Panc1 (cell line): Measurements from ENCODE around the gene FPR2. TPM values are rescaled to one million over a fixed set of nuclear protein-coding genes. Genes with fewer than 3 reads are reported as not detected.

Experiments used
- ATAC-seq: fragments of 200-7000 bp; cut with Tn5 transposase; 2 replicates; pipeline ENCODE4 v1.9.1; 2020; ENCODE audit warnings: mild to moderate bottlenecking, moderate library complexity
- BruUV-seq: library from RNA; stranded (reverse); fragments of 400-500 nt; replicated peaks from 2 replicates; lab custom pipeline; 2021; lab: Mats Ljungman, UMichigan
- CTCF ChIA-PET: fragments of 300-600 bp; sonication (Branson Sonifier 250); formaldehyde crosslinking; loops from one replicate; lab custom pipeline; 2022; ENCODE audit warnings: antibody characterized with exemption; lab: Charles Lee
- POLR2A ChIA-PET: fragments of 300-600 bp; sonication (Branson Sonifier 250); formaldehyde crosslinking; loops from one replicate; lab custom pipeline; 2022; ENCODE audit warnings: antibody characterized with exemption; lab: Charles Lee
- DNase-seq: peaks from one replicate; pipeline ENCODE4 v3.0.0-alpha.2; 2010; ENCODE audit warnings: low read depth, low spot score
- H3K27ac ChIP-seq: 2 replicates; pipeline ENCODE4 v1.5.1; 2011; ENCODE audit warnings: mild to moderate bottlenecking, low read length, inconsistent platforms
- H3K27me3 ChIP-seq: fragments of 200-500 bp; sonication (Bioruptor generic); 2 replicates; pipeline ENCODE4 v1.6.0; 2014; ENCODE audit warnings: low read length, inconsistent platforms; ENCODE audit not compliant: control insufficient read depth, insufficient read depth
- H3K36me3 ChIP-seq: fragments of 200-500 bp; sonication (Bioruptor generic); 2 replicates; pipeline ENCODE4 v1.5.1; 2014; ENCODE audit warnings: inconsistent platforms, mild to moderate bottlenecking, low read length, moderate library complexity; ENCODE audit not compliant: control insufficient read depth, insufficient read depth
- H3K4me1 ChIP-seq: 2 replicates; pipeline ENCODE4 v1.5.1; 2011; ENCODE audit warnings: inconsistent platforms, mild to moderate bottlenecking, low read length, moderate library complexity; ENCODE audit not compliant: control insufficient read depth, insufficient read depth
- H3K4me3 ChIP-seq, 2 experiments: 2 replicates each; pipeline ENCODE4 v1.5.1; 2011 to 2012; ENCODE audit warnings: low read depth in 2 of 2, low read length in 2 of 2, mild to moderate bottlenecking in 2 of 2, inconsistent platforms in 1 of 2, moderate library complexity in 1 of 2
- H3K9me3 ChIP-seq: fragments of 200-500 bp; sonication (Bioruptor generic); 2 replicates; pipeline ENCODE4 v1.5.1; 2014; ENCODE audit warnings: low read depth, mild to moderate bottlenecking, inconsistent platforms, low read length, moderate library complexity; ENCODE audit not compliant: control insufficient read depth, insufficient read depth
- POLR2AphosphoS5 ChIP-seq: IDR thresholded peaks from 2 replicates; pipeline ENCODE4 v1.6.1; 2012; ENCODE audit warnings: mild to moderate bottlenecking, low read depth, low read length, moderate library complexity
- SIN3A ChIP-seq: IDR thresholded peaks from 2 replicates; pipeline ENCODE4 v1.6.1; 2012; ENCODE audit warnings: low read depth, mild to moderate bottlenecking, low read length, moderate library complexity, borderline replicate concordance; ENCODE audit not compliant: insufficient read depth
- TCF7L2 ChIP-seq: IDR thresholded peaks from 2 replicates; pipeline ENCODE4 v1.6.1; 2011; ENCODE audit warnings: mild to moderate bottlenecking, low read depth, low read length, inconsistent platforms
- in situ Hi-C: cut with HindIII; loops from 2 replicates; pipeline ENCODE4 v1.10.0; 2016; ENCODE audit warnings: low sequenced_read_pairs, low pct_unique_long_range_greater_than_20kb
- intact Hi-C: fragments of 100-400 bp; cut with micrococcal nuclease; formaldehyde crosslinking; loops from one replicate; pipeline ENCODE4 v1.10.0; 2022; ENCODE audit not compliant: unreplicated experiment
- total RNA-seq: library from RNA; stranded (reverse); gene quantifications from one replicate; pipeline ENCODE4 v1.2.1, GENCODE V29; 2021; ENCODE audit not compliant: unreplicated experiment
- TF ChIP-seq, protein P1 (sequence below), 2 experiments: IDR thresholded peaks; 2 replicates each; pipeline ENCODE4 v1.6.1; 2011 to 2012; ENCODE audit warnings: low read depth in 2 of 2, control low read depth in 1 of 2, low read length in 1 of 2, mild to moderate bottlenecking in 1 of 2, moderate library complexity in 1 of 2; ENCODE audit not compliant: insufficient read depth in 1 of 2
- TF ChIP-seq, protein P2 (sequence below): fragments of 450-650 bp; IDR thresholded peaks from 2 replicates; pipeline ENCODE4 v1.5.1; 2017; ENCODE audit warnings: mild to moderate bottlenecking

Gene FPR2
- total RNA-seq, 1 experiment from 2014 or later, result not detected

DNA sequence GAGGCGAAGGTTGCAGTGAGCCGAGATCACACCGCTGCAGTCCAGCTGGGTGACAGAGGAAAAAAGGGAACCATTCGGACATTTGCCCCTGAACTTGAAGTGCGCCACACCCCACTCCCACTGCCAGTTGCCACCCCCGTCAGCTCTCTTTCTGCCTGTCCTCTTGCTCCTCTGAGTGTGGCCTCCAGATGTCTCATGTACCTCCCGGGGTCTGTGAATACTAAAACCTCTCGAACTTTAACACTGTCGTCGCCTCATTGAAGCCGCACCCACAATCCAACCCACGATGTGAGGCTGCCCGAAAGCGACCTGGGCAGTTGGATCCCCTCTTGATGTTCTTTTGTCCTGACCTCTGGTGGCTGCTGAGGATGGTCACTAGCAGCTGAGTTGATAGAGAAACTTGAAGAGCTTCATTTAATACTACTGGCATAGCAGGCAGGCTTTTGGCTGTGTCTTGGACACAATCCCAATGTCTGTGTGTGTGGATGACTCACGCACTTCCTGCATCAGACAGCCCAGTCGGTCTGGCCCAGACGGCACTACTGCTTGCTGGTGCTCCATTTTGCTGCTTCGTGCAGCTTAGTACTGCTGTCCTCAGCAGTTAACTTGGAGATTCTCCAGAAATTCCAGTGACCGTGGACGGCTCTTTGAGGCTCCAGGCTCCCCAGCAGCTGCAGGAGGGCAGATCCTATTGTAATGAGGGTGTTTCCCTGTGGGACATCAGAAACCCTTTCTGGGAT is 38.2 kb downstream of the FPR2 start:
- CTCF ChIA-PET, result interaction anchor here (1.3 kb wide), 1 partner anchor 22 kb away, joined by 3 read pairs; no protein-coding TSS in a partner anchor
- DNase-seq, result no peak
- H3K4me1 ChIP-seq, result no peaks in the 10 kb centered on the region
- TF ChIP-seq, protein P1, sequence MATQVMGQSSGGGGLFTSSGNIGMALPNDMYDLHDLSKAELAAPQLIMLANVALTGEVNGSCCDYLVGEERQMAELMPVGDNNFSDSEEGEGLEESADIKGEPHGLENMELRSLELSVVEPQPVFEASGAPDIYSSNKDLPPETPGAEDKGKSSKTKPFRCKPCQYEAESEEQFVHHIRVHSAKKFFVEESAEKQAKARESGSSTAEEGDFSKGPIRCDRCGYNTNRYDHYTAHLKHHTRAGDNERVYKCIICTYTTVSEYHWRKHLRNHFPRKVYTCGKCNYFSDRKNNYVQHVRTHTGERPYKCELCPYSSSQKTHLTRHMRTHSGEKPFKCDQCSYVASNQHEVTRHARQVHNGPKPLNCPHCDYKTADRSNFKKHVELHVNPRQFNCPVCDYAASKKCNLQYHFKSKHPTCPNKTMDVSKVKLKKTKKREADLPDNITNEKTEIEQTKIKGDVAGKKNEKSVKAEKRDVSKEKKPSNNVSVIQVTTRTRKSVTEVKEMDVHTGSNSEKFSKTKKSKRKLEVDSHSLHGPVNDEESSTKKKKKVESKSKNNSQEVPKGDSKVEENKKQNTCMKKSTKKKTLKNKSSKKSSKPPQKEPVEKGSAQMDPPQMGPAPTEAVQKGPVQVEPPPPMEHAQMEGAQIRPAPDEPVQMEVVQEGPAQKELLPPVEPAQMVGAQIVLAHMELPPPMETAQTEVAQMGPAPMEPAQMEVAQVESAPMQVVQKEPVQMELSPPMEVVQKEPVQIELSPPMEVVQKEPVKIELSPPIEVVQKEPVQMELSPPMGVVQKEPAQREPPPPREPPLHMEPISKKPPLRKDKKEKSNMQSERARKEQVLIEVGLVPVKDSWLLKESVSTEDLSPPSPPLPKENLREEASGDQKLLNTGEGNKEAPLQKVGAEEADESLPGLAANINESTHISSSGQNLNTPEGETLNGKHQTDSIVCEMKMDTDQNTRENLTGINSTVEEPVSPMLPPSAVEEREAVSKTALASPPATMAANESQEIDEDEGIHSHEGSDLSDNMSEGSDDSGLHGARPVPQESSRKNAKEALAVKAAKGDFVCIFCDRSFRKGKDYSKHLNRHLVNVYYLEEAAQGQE (IDR thresholded peaks at IDR 0.05; ENCODE audit: insufficient read depth in 1 of 2, low read depth in 2 of 2, low read length in 1 of 2), result no peak
- TF ChIP-seq, protein P2, sequence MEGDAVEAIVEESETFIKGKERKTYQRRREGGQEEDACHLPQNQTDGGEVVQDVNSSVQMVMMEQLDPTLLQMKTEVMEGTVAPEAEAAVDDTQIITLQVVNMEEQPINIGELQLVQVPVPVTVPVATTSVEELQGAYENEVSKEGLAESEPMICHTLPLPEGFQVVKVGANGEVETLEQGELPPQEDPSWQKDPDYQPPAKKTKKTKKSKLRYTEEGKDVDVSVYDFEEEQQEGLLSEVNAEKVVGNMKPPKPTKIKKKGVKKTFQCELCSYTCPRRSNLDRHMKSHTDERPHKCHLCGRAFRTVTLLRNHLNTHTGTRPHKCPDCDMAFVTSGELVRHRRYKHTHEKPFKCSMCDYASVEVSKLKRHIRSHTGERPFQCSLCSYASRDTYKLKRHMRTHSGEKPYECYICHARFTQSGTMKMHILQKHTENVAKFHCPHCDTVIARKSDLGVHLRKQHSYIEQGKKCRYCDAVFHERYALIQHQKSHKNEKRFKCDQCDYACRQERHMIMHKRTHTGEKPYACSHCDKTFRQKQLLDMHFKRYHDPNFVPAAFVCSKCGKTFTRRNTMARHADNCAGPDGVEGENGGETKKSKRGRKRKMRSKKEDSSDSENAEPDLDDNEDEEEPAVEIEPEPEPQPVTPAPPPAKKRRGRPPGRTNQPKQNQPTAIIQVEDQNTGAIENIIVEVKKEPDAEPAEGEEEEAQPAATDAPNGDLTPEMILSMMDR, result no peak
- TF ChIP-seq TCF7L2 (no peak), POLR2AphosphoS5 (no peak), SIN3A (no peak)
- intact Hi-C loops (no loop called here), in situ Hi-C loops (no loop called here)
- H3K27me3 ChIP-seq, result no peaks in the 10 kb centered on the region
- H3K9me3 ChIP-seq, result no peaks in the 10 kb centered on the region
- BruUV-seq, result no TSS peak
- ATAC-seq, result peak; percentile 94
- no peak overlapping the region for H3K27ac ChIP-seq
- no peak overlapping the region for H3K4me3 ChIP-seq
- POLR2A ChIA-PET, result interaction anchor here (0.6 kb wide), 1 partner anchor 61 kb away, joined by 9 read pairs; no protein-coding TSS in a partner anchor
- H3K36me3 ChIP-seq, result no peaks in the 10 kb centered on the region

DNA sequence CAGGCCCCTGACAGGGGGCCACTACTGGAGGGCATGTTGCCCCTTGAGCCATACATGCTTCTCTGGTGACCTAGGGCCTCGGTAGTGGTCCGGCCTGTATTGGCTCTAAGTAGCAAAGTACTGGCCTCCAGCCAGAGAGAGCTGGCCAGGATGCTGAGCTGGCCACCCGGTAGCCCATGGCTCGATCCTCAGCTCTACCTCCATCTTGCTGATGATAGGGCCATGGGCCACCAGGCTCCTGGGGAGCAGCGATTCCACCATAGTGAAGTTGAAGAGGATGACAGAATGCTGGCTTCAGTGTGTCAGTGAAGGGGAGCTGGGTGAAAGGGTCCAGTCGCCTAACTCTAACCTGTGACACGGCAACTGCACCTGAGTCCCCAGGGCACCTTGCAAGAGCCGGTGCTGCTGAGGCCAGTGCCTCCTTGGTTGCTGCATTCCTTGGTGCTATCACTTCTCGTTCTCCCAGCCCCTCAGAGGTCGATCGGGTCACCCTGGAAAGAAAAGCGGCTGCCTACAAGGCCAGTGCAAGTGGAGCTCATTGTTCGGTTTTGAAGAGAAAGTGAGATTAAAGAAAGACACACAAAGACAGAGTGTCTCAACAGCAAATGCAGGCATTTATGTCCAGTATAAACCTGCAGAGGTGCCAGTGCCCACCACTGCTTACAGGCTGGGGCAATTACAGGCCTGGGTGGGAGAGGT is 38.9 kb downstream of the FPR2 start:
- ChIA-PET POLR2A (no interaction called here), CTCF (interaction anchor here (1.3 kb wide), 1 partner anchor 22 kb away, joined by 3 read pairs; no protein-coding TSS in a partner anchor)
- intact Hi-C loops, result no loop called here
- H3K9me3 ChIP-seq, result no peaks in the 10 kb centered on the region
- no peak overlapping the region for H3K4me3 ChIP-seq
- DNase-seq, result no peak
- no peak for TF ChIP-seq TCF7L2
- no peak for TF ChIP-seq POLR2AphosphoS5
- TF ChIP-seq, protein P1 (IDR thresholded peaks at IDR 0.05; ENCODE audit: insufficient read depth in 1 of 2, low read depth in 2 of 2, low read length in 1 of 2), result no peak
- TF ChIP-seq, protein P2, result no peak
- no peak for TF ChIP-seq SIN3A
- BruUV-seq, result no TSS peak
- in situ Hi-C loops, result no loop called here
- no peaks in the 10 kb centered on the region for H3K4me1 ChIP-seq
- no peak overlapping the region for H3K27ac ChIP-seq
- no peaks in the 10 kb centered on the region for H3K36me3 ChIP-seq
- no peaks in the 10 kb centered on the region for H3K27me3 ChIP-seq
- peak; percentile 34; the same call in 1 of the 2 replicates for ATAC-seq
